GM12878 (cell line): ENCODE measurements around the gene ZNF304. TPM values are rescaled to one million over a fixed set of nuclear protein-coding genes. Genes with fewer than 3 reads are reported as not detected.

Experiments
- ATAC-seq: fragments of 200-7000 bp; cut with Tn5 transposase; 3 replicates; pipeline ENCODE4 v1.9.1; 2020; ENCODE audit warnings: mild to moderate bottlenecking, moderate library complexity
- BruUV-seq: library from RNA; stranded (reverse); fragments of 400-500 nt; replicated peaks from 2 replicates; lab custom pipeline; 2021; lab: Mats Ljungman, UMichigan
- CTCF ChIA-PET: fragments of 300-600 bp; sonication (Branson Sonifier 250); formaldehyde crosslinking; extraction: SDS; loops from one replicate; lab custom pipeline; 2021; ENCODE audit warnings: inconsistent platforms; lab: Yijun Ruan, JAX
- POLR2A ChIA-PET: fragments of 350-600 bp; formaldehyde crosslinking; extraction: SDS; loops from one replicate; lab custom pipeline; 2021; ENCODE audit warnings: inconsistent platforms; lab: Charles Lee
- RAD21 ChIA-PET: fragments of 300-600 bp; sonication (Branson Sonifier 250); formaldehyde crosslinking; loops from one replicate; lab custom pipeline; 2023; ENCODE audit warnings: antibody characterized with exemption; ENCODE audit not compliant: unreplicated experiment; lab: Charles Lee
- SMC1A ChIA-PET: fragments of 300-600 bp; sonication (Branson Sonifier 250); formaldehyde crosslinking; loops from one replicate; lab custom pipeline; 2023; ENCODE audit not compliant: unreplicated experiment, uncharacterized antibody; lab: Charles Lee
- DNase-seq: peaks from one replicate; pipeline ENCODE4 v3.0.0-alpha.2; 2011; ENCODE audit warnings: low read depth, low spot score
- FAIRE-seq: peaks from 3 replicates; lab custom pipeline; 2011; peaks lifted over from hg19 to GRCh38; lab: Jason Lieb, UNC
- H2AFZ ChIP-seq: 2 replicates; pipeline ENCODE4 v1.6.0; 2011; ENCODE audit warnings: low read depth, low read length, control low read depth; ENCODE audit not compliant: control insufficient read depth
- H3K27ac ChIP-seq: 2 replicates; pipeline ENCODE4 v1.5.1; 2011; ENCODE audit warnings: control low read depth; ENCODE audit not compliant: control insufficient read depth, insufficient read depth
- H3K27me3 ChIP-seq, 2 experiments: replicated peaks in 1 of 2; 2 replicates each; pipeline versions ENCODE4 v1.6.0 to v1.6.1; 2011; ENCODE audit warnings: low read length in 1 of 2; ENCODE audit not compliant: control insufficient read depth in 2 of 2, insufficient read depth in 2 of 2
- H3K36me3 ChIP-seq, 2 experiments: 2 replicates each; pipeline ENCODE4 v1.5.1; 2011; ENCODE audit warnings: low read length in 1 of 2; ENCODE audit not compliant: control insufficient read depth in 2 of 2, insufficient read depth in 2 of 2
- H3K4me1 ChIP-seq: 2 replicates; pipeline ENCODE4 v1.6.1; 2011; ENCODE audit warnings: mild to moderate bottlenecking, low read length, moderate library complexity, mixed read lengths; ENCODE audit not compliant: control insufficient read depth, insufficient read depth
- H3K4me2 ChIP-seq: 2 replicates; pipeline ENCODE4 v1.6.0; 2011; ENCODE audit warnings: control low read depth; ENCODE audit not compliant: control insufficient read depth, insufficient read depth
- H3K4me3 ChIP-seq: fragments of 200-600 bp; sonication (generic); 2 replicates; pipeline ENCODE4 v1.5.1; 2016
- H3K79me2 ChIP-seq: 2 replicates; pipeline ENCODE4 v1.6.0; 2011; ENCODE audit warnings: low read length; ENCODE audit not compliant: control insufficient read depth, insufficient read depth
- H3K9ac ChIP-seq: 2 replicates; pipeline ENCODE4 v1.8.0; 2011; ENCODE audit warnings: low read length, control low read depth, mixed read lengths; ENCODE audit not compliant: control insufficient read depth, insufficient read depth
- H3K9me3 ChIP-seq: replicated peaks from 3 replicates; pipeline ENCODE4 v1.5.1; 2011; ENCODE audit warnings: mild to moderate bottlenecking, low read length; ENCODE audit not compliant: control insufficient read depth, insufficient read depth
- H4K20me1 ChIP-seq: 2 replicates; pipeline ENCODE4 v1.6.0; 2011; ENCODE audit not compliant: control insufficient read depth, insufficient read depth
- ATF7 ChIP-seq: fragments of 450-650 bp; IDR thresholded peaks from 2 replicates; pipeline ENCODE4 v1.6.1; 2016; ENCODE audit warnings: low read depth, mild to moderate bottlenecking
- BACH1 ChIP-seq: fragments of 450-650 bp; IDR thresholded peaks from 2 replicates; pipeline ENCODE4 v1.6.1; 2017; ENCODE audit warnings: mild to moderate bottlenecking, borderline replicate concordance
- EP300 ChIP-seq, 2 experiments: fragments of 150-350 bp in 1 of 2; IDR thresholded peaks; 2 replicates each; pipeline ENCODE4 v1.6.1; 2011 to 2012; ENCODE audit warnings: low read depth in 2 of 2, low read length in 2 of 2, borderline replicate concordance in 1 of 2, improper control_type of control experiment in 1 of 2, inconsistent platforms in 1 of 2; ENCODE audit not compliant: control insufficient read depth in 1 of 2
- FOS ChIP-seq: IDR thresholded peaks from 3 replicates; pipeline ENCODE4 v1.6.1; 2011; ENCODE audit warnings: borderline replicate concordance; ENCODE audit not compliant: insufficient read length; ENCODE audit errors: extremely low read depth
- KAT2A ChIP-seq: conservative IDR thresholded peaks from 2 replicates; pipeline ENCODE4 v1.6.1; 2011; ENCODE audit warnings: low read depth, low read length; ENCODE audit not compliant: control insufficient read depth
- NFYB ChIP-seq: IDR thresholded peaks from 2 replicates; pipeline ENCODE4 v1.6.1; 2011; ENCODE audit warnings: low read depth, mild to moderate bottlenecking, low read length, improper control_type of control experiment, moderate library complexity; ENCODE audit not compliant: insufficient read depth
- NR2C2 ChIP-seq: IDR thresholded peaks from 2 replicates; pipeline ENCODE4 v1.6.1; 2011; ENCODE audit warnings: borderline replicate concordance, low read depth; ENCODE audit not compliant: control insufficient read depth, insufficient read length
- NRF1 ChIP-seq: conservative IDR thresholded peaks from 2 replicates; pipeline ENCODE4 v1.6.1; 2011; ENCODE audit warnings: mild to moderate bottlenecking, low read depth, low read length, improper control_type of control experiment
- PBX3 ChIP-seq: IDR thresholded peaks from 2 replicates; pipeline ENCODE4 v1.6.1; 2011; ENCODE audit warnings: mild to moderate bottlenecking, low read depth, low read length, moderate library complexity; ENCODE audit not compliant: insufficient replicate concordance
- POLR2AphosphoS2 ChIP-seq: IDR thresholded peaks from 2 replicates; pipeline ENCODE4 v1.6.1; 2011; ENCODE audit warnings: low read depth, mild to moderate bottlenecking, low read length, improper control_type of control experiment, moderate library complexity
- SREBF2 ChIP-seq: IDR thresholded peaks from 2 replicates; pipeline ENCODE4 v1.6.1; 2012; ENCODE audit warnings: mild to moderate bottlenecking, low read length
- TCF3 ChIP-seq: IDR thresholded peaks from 2 replicates; pipeline ENCODE4 v1.6.1; 2012; ENCODE audit warnings: low read depth, mild to moderate bottlenecking, low read length, borderline replicate concordance; ENCODE audit not compliant: insufficient read depth
- ZBED1 ChIP-seq: IDR thresholded peaks from 2 replicates; pipeline ENCODE4 v1.6.1; 2016; ENCODE audit warnings: borderline replicate concordance
- ZBTB4 ChIP-seq: fragments of 450-650 bp; formaldehyde crosslinking; IDR thresholded peaks from 2 replicates; pipeline ENCODE4 v1.4.0; 2022; ENCODE audit warnings: mild to moderate bottlenecking, moderate library complexity
- WGBS: methylation state at CpG from one replicate; pipeline ENCODE4 v1.1.6; 2016; ENCODE audit warnings: low lambda C conversion rate; ENCODE audit not compliant: insufficient replicate concordance, insufficient coverage; ENCODE audit errors: missing lambda C conversion rate; 5-methylcytosine and 5-hydroxymethylcytosine counted together
- in situ Hi-C: fragments of 300-500 bp; cut with MboI; formaldehyde crosslinking; loops from 9 replicates; pipeline ENCODE4 v1.14.3; 2018; ENCODE audit warnings: mixed read lengths
- intact Hi-C: fragments of 100-400 bp; cut with micrococcal nuclease; formaldehyde crosslinking; loops from one replicate; pipeline ENCODE4 v1.14.2; 2022; ENCODE audit not compliant: unreplicated experiment
- polyA plus RNA-seq, 11 experiments: library from polyadenylated mRNA; depleted of rRNA in 4 of 11; unstranded in 6 of 11; stranded (reverse) in 5 of 11; fragments of >200 nt; fragmentation: Nextera tagmentation in 4 of 11; fragmentation: Illumina TruSeq in 1 of 11; extraction: Ambion mirVana in 4 of 11; extraction: Trizol in 1 of 11; gene quantifications; 1 replicate in 1 of 11; 2 replicates in 10 of 11; pipeline versions ENCODE4 v1.2.1 to v1.2.3, GENCODE V29; 2011 to 2016; ENCODE audit warnings: inconsistent platforms in 2 of 11, missing spikeins in 2 of 11, low read depth in 1 of 11
- total RNA-seq, 4 experiments: library from RNA; depleted of rRNA in 3 of 4; stranded (reverse); fragments of >200 nt in 3 of 4; fragmentation: Illumina TruSeq in 1 of 4; extraction: Trizol in 1 of 4; gene quantifications; 2 replicates each; pipeline versions ENCODE4 v1.2.1 to v1.2.3, GENCODE V29; 2013 to 2021

Gene ZNF304
- total and polyA plus RNA-seq, 10 of the 15 experiments (the other 5 are each of a cell fraction or from before 2014, with no cell fraction given) = 1.1 to 11.6 (median 6.9) TPM

- TF ChIP-seq ZBTB4 (CRISPR knock-in tag) (no peak), ATF7 (no peak)
Measured at GRCh38 chr19:57355916-57356315, 4.8 kb downstream of the ZNF304 start (continued).

GRCh38 chr19:57357406-57357805 lies 6.3 kb downstream of the ZNF304 start:
- H3K27me3 ChIP-seq = no peaks in the 10 kb centered on the region
- TF ChIP-seq NRF1 (no peak), FOS (no peak), TCF3 (no peak), NR2C2 (no peak), NFYB (no peak), SREBF2 (no peak), KAT2A (no peak), EP300 (IDR thresholded peaks at IDR 0.05; ENCODE audit: borderline replicate concordance in 1 of 2, control insufficient read depth in 1 of 2, low read depth in 2 of 2, low read length in 2 of 2) (no peak), POLR2AphosphoS2 (no peak), BACH1 (no peak), PBX3 (no peak), ZBED1 (no peak)
- no peak overlapping the region for H3K9ac ChIP-seq
- H4K20me1 ChIP-seq = no peaks in the 10 kb centered on the region
- BruUV-seq = no TSS peak
- DNase-seq = no peak
- POLR2A ChIA-PET = interaction anchor here (0.6 kb wide), 1 partner anchor 10 kb away, joined by 3 read pairs; no protein-coding TSS in a partner anchor
- CTCF ChIA-PET = interaction anchor here (1.4 kb wide), 1 partner anchor 32 kb away, joined by 3 read pairs; the partner anchor contains the start of gene ZNF548
- H2AFZ ChIP-seq = no peak overlapping the region
- peaks cover 14% of the 10 kb centered on the region; the same call in 1 of the 3 replicates for H3K9me3 ChIP-seq
- no peak overlapping the region for H3K27ac ChIP-seq
- no peak overlapping the region for H3K4me3 ChIP-seq
- H3K4me2 ChIP-seq = no peak overlapping the region
- no peaks in the 10 kb centered on the region for H3K4me1 ChIP-seq
- SMC1A ChIA-PET = interaction anchor here (0.8 kb wide), 1 partner anchor 55 kb away, joined by 3 read pairs; no protein-coding TSS in a partner anchor
- no peak for FAIRE-seq
- intact Hi-C loops (no loop called here), in situ Hi-C loops (no loop called here)
- peaks cover 10 to 33% of the 10 kb centered on the region in 2 experiments for H3K36me3 ChIP-seq
- peaks cover 8% of the 10 kb centered on the region for H3K79me2 ChIP-seq
- WGBS = 95% methylated on average over 5 of the region's 5 CpGs
- RAD21 ChIA-PET = no interaction called here
- ATAC-seq = no peak
